ENCODE results near the gene ARL5A.

Gene ARL5A

DNA sequence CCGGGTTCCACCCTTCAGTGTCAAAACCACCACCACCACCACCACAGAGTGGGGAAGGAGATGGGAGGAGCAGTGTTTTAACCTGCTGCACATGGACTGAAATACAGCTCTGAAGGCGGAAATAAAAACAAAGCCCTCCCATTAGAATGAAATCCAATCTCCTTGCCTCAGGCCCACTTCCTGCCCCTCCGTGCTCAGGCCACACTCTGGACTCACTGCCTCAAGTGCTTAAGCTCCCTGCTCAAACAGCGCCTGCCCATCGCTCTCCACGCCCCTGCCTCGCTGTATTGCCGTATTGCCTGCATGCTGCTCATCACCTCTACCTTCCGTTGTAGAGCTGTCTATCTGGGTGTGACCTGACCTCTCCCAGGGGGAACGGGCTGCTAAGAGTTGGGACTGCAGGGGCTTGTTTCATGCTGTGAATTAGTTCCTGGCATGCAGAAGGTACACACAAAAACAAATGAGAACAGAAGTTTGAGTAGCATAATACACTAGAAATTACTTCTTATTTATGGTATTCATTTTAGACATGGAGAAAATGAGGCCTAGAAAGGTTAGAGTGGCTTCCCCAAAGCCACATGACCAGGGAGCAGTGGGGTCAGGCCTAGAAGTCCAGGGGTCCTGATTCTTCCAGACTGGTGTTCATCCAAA, 62.3 kb downstream of the ARL5A start:
- DNase-seq: no peak

DNA sequence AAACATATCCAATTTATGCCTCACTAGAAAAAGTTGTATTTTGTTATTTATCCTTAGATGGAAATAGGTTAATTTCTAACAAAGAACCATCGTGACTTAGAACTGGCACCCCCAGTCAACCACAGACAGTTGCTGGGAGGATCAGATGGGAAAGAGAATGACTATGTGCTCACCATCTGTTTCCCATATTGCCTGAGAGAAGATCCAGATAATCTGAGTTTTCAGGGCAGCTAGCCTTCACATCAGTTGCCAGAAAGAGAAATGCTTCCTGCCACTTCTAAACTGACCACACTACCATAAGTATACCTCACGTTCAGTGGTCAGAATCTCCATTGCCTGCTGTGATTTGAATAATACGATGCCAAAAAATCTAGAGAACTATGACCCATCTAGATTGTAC, 65.5 kb downstream of the ARL5A start:
- no peak for DNase-seq

DNA sequence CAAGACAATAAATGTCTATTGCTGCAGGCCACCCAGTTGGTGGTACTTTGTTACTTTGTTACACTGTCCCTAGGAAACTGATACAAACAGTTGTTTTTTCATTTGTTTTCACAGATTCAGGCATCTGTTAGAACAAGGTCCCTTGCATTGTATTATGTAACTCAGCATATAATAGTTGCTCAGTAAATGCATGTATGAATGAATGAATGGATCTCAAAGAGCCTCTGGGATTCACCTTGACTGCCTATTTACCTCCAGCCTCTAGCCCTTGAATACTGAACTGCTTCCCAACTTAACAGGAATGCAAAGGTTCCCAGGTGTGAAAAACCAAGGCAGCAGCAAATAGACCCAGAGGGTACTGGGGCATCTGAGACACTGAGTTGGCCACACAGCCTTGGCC, 66.5 kb downstream of the ARL5A start:
- no peak for DNase-seq

DNA sequence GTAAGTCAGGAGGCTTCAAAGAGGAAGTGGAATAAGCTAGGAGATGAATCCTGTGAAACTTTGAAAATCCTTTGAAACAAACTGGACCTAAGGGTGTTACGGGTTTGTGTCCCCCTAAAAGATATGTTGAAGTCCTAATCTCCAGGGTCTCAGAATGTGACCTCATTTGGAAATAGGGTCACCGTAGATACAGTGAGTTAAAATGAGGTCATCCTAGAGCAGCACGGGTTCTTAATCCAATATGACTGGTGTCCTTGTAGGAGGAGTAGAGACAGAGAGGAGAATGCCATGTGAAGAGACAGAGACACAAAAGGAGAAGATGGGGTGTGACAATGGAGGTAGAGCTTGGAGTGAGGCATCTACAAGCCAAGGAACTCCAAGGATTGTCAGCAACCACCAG, 67.0 kb downstream of the ARL5A start:
- no peak for DNase-seq

DNA sequence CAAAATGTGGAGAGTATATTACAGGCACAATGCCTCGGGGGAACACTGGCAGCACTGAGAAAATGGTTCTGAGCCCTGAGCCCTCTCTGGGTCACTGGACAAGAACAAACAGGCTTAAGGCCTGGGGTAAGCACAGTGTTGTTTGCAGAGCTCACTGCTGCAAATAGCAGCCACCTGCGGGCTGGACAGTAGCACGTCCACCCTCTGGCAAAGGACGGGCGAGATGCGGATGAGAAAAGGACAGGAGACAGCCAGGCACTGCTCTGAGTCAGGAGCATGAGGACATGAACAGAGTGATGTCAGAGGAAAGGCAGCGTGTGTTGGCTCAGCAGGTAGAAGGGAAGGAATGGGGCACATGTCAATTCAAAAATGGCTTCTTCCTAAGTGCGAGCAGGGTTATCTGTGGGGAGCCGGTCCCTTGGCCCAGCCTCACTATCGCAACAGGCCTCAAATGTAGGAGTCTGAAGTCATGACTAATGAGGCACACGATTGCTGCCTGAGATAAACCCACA, 68.0 kb downstream of the ARL5A start:
- no peak for DNase-seq

DNA sequence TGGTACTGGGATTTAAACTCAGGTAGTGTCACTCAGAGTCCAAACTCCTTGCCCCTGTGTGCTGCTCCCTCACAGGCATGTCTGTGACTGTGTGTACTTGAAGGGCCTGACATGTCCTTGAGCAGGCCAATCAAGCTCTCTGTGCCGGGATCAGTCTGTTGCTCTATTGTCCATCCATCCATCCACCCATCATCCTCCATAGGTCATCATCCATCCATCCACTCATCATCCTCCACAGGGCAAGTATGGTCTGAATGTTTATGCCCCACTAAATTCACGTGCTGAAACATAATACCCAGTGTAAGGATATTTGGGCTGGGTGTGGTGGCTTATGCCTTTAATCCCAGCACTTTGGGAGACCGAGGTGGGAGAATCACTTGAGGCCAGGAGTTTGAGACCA, 69.5 kb downstream of the ARL5A start:
- no peak for DNase-seq

DNA sequence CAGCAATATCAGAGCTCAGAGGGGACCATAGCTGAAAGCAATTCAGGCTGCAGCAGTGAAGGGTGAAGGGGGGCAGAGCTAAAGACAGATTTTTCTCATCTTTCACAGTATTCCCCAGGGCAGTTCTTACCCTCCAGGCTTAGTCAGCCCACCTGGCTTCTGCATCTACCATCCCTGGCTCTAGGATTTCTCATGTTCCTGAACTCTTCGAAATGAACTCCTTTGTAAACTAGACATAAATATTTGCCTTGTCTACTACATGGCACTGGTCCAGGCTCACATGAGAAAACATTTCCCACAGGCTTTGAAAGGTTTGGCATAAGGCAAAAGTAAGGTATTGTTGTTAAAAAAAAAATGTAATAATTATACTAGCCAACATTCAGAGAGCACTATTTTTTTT, 70.4 kb downstream of the ARL5A start:
- DNase-seq: no peak

DNA sequence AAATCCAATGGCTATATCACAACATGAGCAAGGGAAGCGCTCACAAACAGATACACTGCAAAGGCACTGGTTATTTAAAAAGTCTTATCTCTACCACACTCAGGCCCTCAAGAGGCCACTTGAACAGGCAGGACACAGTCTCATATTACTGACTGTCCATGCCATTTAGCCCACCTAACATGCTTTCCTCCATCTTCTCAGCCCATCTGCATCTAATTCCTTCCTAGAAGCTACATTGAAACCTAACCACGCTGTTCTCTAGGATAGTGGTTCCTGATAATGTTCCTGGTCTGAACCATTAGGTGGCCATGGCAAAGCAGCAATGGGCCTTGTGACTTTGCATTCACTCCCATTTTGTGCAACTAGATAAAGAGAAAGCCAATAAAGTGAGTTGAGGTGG, 71.4 kb downstream of the ARL5A start:
- DNase-seq: no peak

DNA sequence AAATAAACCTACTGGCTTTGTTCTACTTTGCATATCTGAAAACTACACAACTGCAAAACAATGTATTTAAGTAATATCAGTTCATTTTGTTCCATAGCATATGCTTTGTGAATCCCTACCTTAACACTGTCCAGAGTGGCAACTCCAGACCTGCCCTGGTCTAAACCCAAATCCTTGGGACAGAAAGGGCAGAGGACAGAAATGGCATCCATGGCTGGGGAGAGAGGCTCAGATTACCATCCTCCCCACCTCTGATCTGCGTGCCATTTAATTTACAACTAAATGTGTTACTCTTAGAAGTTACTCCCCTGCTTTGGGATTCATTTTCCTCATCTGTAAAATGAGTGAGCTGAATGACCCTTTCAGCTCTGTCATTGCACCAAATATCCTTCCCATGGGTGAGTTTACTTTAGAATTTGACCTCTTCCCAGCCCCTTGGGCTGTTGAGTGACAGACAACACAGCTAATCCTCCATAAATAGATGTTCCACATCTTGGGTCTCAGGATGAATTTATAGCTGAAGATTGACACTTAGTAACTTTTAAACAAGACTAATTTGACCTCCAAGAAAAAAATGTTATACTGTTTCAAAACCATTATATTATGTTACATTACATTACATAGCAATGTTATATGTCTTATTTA, 73.8 kb downstream of the ARL5A start:
- no peak for DNase-seq

DNA sequence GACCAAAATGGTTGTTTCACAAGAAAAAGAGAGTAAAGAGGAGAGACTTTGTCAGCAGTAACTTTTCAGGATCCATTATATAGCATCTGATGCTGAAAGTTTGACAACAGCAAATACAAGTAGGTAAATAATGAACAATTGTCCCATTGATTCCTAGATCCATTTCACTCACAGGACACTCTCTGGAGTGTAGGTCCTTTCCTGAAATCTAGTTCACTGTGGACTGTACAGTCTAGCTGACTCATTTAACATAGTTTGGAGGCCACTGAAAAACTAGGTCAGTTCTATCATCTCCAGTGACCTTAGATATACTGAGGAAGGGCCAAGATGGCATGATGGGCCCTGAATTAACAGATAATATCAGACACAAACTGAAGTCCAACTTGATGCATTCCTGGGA, 74.7 kb downstream of the ARL5A start:
- no peak for DNase-seq
